Stimulated activated CD8-positive, alpha-beta memory T cell treated with anti-CD3 and anti-CD28 coated beads, Interleukin-4, amount 100 ng/mL, for 24 hours (primary cell): ENCODE measurements around the gene SUPT5H.
A peak's percentile ranks its signal among the peaks of the same experiment; 100 is the strongest.

Experiments
- DNase-seq: peaks from one replicate; pipeline ENCODE4 v3.0.0-alpha.2; 2020; ENCODE audit warnings: low read depth

SUPT5H gene

DNA sequence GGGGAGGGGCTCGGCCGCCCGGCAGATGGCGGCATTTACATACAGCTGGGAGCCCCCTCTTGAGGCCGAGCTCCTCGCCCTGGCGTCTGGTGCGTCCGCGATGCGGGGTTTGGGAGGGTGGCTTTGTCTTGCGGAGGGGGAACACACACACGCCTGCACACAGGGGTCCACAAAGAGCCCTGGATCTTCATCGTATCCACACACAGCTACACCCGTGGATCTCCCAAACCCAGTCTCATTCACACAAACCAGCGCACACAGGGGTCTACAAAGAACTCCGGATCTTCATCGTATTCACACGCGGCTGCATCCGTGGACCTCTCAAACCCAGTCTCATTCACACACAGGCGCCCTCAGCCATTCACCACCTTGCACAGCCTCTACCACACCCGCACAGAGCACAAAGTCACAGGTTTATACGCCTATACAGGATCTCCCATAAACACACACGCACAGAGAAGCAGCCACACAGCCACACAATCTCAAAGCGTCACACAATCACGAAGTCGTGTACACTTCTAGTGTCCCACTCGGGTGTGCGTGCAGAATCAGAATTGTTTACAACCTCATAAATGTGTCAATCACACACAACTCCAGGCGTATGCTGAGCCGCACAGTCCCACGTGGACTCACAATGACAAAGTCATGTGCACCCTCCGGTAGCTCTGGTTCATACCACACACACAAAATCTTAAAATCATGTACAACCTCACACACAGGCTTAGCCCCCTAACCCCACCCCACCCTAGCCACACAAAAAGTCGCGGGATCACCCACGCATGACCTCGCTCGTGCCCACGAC lies 52.8 kb downstream of the SUPT5H start:
- DNase-seq, result no peak

DNA sequence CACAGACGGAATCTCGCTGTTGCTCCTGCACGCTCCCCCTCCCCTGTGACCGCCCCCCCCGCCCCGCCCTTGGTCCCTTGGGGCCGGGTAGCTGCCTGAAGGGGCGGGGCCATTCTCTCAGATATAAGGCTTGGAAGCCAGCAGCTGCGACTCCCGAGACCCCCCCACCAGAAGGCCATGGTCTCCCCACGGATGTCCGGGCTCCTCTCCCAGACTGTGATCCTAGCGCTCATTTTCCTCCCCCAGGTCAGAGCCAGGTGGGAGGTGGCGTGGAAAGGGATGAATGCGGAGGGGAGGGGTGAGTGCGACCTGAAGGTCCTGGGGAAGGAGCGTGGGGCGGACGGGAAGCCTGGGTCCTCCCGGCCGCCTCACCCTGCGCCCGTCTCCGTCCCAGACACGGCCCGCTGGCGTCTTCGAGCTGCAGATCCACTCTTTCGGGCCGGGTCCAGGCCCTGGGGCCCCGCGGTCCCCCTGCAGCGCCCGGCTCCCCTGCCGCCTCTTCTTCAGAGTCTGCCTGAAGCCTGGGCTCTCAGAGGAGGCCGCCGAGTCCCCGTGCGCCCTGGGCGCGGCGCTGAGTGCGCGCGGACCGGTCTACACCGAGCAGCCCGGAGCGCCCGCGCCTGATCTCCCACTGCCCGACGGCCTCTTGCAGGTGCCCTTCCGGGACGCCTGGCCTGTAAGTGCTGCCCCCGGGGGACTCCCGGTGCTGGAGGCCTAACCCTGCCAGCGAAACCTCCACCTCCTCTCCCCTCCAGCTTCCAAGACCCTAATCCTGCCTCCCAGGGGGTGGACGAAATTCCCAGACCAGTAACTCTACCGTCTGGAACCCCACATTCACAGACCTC lies 53.6 kb downstream of the SUPT5H start, which contains the start of gene DLL3:
TSS of gene DLL3 (plus strand) at position 150 of the 845 bp plus-strand sequence. CDS start at position 178, 28 bp downstream.
- DNase-seq, result no peak

DNA sequence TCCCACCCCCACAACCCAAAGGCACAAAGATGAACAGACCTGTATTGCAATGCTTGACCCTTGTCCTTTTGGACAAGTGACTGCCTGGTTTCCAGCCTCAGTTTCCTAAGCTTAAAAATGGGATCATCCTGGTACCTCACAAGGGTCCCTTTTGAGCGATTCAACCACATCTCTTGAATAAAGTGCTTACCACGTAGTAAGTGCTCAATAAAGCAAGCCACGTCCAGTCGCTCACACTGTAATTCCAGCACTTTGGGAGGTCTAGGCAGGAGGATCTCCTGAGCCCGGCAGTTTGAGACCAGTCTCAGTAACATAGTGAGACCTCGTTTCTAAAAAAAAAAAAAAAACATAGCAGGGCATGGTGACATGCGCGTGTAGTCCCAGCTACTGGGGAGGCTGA lies 54.5 kb downstream of the SUPT5H start:
- no peak for DNase-seq

DNA sequence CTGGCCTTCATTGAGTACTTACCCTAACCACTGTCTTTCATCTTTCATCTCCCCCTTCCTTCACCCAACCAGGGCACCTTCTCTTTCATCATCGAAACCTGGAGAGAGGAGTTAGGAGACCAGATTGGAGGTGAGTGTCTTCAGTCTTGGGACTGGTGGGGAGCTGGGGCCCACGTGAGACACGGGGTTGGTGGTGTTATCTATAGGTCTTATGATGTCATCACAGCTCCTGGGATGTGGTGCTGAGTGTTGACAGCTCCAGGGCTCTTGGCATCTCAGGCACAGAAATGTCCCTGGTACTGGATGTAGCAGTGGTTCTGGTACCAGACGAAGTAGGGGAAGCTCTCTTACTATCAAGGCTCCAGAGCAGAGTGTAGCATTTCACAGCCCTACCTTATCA lies 55.2 kb downstream of the SUPT5H start:
- no peak for DNase-seq

DNA sequence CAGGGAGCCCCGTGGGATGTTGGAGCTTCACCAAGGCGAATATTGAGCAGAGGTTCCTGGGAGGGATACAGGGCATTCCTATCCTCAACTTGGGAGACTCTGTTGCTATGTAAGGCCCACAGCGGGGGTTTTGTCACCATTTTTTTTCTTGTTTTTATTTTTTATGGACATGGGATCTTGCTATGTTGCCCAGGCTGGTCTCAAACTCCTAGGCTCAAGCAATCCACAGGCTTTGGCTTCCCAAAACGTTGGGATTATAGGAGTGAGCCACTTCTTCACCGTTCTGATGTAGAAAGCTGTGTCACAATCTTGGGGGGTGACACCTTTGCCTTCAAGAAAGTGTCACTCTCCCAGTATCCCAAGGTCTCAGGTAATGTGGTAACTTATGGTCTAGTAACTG lies 56.0 kb downstream of the SUPT5H start:
- no peak for DNase-seq

DNA sequence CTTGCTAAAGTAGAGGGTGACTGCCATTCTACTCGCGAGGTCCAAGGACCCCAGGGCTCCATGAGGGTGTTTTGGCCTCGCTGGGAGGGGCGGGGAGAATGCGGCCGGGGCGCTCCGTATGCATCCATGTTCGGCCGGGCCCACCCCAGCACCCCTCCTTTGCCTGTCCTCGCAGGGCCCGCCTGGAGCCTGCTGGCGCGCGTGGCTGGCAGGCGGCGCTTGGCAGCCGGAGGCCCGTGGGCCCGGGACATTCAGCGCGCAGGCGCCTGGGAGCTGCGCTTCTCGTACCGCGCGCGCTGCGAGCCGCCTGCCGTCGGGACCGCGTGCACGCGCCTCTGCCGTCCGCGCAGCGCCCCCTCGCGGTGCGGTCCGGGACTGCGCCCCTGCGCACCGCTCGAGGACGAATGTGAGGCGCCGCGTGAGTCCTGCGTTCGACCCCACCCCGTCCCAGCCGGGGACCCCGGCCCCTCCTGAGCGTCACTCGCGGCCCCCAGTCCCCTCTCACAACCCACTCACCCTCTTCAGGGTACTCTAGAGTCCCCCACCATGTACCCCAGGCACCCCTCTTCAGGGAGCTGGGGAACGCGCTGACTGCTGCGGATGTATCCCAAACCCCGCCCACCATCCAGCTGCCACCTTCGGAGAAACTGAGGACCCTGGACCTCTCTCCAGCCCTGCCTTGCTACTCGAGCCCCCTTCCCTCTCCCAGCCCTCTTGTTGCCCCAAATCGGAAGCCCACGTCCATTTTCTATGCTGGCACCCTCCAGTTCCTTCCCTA lies 57.4 kb downstream of the SUPT5H start:
- DNase-seq, result peak; percentile 64

DNA sequence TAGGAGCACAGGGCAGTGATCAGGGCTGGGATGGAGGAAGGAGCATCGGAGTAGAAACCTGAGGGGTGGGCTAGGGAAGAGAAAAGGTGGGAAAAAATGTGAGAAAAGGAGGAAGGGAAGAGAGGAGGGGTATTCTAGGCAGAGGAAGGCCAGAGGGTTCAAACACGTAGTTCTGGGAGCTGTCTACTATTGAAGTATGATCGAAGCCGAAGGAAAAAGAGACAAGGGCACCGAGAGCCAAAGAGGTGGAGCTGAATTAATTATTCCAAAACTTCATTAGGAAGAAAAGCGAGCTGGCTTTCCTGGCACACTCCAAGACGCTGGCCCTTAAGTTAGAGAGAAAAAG lies 61.2 kb downstream of the SUPT5H start:
- no peak for DNase-seq

DNA sequence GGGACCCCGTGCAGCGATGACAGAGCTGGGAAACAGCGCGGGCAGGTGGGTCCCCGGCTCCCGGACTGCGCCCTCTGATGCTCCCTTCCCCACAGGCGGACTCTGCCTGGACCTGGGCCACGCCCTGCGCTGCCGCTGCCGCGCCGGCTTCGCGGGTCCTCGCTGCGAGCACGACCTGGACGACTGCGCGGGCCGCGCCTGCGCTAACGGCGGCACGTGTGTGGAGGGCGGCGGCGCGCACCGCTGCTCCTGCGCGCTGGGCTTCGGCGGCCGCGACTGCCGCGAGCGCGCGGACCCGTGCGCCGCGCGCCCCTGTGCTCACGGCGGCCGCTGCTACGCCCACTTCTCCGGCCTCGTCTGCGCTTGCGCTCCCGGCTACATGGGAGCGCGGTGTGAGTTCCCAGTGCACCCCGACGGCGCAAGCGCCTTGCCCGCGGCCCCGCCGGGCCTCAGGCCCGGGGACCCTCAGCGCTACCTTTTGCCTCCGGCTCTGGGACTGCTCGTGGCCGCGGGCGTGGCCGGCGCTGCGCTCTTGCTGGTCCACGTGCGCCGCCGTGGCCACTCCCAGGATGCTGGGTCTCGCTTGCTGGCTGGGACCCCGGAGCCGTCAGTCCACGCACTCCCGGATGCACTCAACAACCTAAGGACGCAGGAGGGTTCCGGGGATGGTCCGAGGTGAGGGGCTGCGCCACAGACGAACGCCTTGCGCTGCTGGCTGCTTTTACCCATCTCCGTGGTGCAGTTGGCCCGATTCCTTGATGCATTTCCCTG lies 61.7 kb downstream of the SUPT5H start:
- DNase-seq, result peak; percentile 56

DNA sequence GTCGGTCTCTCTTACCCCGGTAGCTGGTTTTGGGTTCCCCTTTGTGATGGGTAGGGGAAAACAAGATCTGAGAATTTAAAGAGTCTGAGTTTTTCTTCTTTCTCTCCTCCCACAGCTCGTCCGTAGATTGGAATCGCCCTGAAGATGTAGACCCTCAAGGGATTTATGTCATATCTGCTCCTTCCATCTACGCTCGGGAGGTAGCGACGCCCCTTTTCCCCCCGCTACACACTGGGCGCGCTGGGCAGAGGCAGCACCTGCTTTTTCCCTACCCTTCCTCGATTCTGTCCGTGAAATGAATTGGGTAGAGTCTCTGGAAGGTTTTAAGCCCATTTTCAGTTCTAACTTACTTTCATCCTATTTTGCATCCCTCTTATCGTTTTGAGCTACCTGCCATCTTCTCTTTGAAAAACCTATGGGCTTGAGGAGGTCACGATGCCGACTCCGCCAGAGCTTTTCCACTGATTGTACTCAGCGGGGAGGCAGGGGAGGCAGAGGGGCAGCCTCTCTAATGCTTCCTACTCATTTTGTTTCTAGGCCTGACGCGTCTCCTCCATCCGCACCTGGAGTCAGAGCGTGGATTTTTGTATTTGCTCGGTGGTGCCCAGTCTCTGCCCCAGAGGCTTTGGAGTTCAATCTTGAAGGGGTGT lies 62.5 kb downstream of the SUPT5H start:
- no peak for DNase-seq

DNA sequence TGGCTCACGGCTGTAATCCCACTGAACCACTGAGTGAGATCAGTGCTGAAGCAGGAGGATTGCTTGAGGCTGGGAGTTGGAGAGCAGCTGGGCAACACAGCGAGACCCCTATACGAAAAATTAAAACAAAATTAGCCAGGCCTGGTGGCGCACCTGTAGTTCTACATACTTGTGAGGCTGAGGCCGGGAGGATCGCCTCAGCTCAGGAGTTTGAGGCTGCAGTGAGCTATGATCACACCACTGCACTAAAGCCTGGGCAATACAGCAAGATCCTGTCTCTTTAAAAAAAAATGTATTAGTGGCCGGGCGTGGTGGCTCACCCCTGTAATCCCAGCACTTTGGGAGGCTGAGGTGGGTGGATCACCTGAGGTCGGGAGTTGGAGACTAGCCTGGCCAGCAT lies 63.2 kb downstream of the SUPT5H start:
- DNase-seq, result no peak

DNA sequence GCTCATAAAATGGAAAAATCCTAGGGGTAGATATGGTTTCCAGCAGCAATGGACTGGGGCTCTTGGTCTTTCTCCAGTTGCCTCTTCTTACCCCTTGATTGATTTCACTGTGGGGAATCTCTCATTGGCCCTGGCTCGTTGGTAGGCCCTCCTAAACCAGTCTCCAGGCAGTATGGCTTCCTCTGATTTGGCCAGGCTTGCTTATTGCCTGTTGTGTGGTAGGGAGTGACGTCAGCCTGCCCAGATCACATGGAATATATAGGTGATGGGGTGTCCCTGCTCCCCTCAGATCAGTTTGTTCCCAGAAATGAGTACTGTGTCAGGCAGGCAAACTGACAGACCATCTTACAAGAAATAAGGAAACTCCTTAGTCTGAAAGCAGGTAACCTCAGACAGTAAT lies 63.9 kb downstream of the SUPT5H start:
- no peak for DNase-seq

DNA sequence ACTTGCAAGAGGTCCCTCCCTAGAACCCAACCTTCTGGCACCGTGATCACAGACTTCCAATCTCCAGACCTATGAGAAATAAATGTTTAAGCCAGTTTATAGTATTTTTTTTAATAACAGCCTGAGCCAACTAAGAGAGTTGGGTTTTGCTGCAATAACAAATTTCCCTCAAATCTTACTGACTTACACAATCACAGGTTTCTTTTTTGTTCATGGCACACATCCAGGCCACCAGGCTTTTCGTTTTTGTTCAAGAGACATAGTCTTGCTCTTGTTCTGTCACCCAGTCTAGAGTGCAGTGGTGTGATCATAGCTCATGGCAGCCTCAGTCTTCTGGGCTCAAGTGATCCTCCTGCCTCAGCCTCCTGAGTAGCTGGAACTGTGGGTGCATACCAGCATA lies 67.6 kb downstream of the SUPT5H start:
- no peak for DNase-seq

DNA sequence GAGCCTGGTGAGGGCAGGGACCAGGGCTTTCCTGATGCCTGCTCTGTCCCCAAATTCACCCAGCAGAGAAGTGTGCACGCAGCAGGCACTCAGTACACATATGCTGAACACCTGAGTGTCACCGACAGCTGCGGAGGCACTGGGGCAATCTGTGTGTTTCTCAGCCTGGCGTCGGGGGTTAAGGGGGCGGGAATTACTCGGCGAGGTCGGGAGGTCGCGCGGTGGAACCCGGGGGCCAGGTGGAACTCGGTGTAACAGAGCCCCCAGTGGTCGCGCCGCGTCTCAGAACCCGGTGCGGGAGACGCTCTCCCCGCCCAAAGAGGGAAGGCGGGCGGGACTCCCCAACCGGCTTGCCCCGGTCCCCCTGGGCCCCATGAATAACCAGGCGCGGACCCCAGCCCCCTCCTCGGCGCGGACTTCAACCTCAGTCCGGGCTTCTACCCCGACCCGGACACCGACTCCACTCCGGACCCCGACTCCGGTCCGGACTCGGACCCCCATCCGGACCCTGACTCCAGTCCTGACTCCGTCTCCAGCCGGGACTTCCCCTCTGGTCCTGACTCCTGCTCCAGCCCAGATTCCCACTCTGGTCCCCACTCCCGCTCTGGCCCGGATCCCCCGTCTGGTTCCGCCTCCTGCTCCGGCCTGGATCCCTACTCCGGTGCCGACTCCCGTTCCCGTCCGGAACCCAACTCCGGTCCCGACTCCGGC lies 69.6 kb downstream of the SUPT5H start, which contains the start of gene SELENOV:
TSS of gene SELENOV (plus strand) at position 300 of the 711 bp plus-strand sequence. CDS start at position 374, 74 bp downstream.
- no peak for DNase-seq

DNA sequence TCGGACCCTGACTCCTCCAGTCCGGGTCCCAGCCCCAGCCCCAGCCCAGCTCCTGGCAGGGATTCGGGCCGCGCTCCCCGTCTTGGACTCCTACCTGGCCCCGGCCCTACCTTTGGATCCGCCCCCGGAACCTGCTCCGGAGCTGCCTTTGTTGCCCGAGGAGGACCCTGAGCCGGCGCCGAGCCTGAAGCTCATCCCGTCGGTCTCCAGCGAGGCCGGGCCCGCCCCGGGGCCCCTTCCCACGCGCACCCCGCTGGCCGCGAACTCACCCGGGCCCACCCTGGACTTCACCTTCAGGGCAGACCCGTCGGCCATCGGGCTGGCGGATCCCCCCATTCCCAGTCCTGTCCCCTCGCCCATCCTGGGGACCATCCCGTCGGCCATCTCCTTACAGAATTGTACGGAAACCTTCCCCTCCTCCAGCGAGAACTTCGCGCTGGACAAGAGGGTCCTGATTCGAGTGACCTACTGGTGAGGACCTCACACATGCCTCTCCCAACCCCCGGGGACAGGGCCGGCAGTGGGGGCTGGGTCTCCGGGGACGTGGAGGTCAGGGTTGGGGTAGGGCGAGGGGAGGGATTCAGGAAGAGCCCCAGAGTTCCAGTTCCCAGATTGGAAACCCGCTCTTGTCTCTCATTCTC lies 70.3 kb downstream of the SUPT5H start:
- DNase-seq, result no peak

DNA sequence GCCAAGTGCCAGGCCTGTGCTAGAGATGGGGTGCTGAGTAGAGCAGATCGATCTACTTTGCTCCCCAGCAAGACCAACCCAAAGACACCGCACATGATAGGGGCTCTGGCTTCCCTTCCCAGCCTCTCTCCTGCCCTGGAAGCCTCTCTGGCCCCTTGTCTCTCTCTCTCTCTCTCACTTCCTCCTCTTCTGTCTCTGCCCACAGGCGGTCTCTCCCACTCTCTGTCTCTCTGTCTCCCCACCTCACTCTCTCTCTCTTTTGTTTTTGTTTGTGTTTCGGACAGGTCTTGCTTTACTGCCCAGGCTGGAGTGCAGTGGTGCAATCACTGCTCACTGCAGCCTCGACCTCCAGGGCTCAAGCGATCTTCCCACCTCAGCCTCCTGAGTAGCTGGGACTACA lies 70.9 kb downstream of the SUPT5H start:
- no peak for DNase-seq

DNA sequence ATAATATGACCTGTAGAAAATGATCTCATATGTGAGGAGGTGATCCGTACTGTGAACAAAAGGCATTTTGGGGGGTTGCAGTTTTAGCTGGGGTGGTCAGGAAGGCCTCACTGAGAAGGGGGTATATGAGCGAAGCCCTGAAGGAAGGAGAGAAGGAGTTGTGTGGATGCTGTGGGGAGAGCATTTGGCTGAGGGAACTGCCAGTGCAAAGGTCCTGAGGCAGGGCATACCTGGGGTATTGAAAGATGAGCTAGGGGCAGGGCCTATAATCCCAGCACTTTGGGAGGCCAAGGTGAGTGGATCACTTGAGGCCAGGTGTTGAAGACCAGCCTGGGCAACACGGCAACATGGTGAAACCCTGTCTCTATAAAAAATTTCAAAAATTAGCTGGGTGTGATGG lies 72.0 kb downstream of the SUPT5H start:
- no peak for DNase-seq

DNA sequence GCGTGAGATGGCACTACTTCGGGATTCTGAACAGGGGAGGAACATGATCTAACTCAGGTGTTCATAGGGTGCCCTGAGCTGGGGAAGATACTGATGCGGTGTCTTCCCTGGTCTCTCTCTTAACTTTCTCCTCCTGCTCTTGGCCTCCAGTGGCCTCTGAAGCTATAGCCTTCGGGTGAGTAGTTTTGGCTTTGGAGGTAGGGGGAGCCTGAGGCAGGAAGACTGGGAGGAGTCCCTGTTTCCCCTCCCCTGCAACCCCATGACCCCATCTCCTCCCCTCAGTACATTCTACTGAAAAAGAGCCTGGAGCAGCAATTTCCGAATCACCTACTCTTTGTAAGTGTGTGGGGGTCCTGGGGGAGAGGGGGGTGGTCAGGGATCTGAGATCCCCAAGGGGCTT lies 73.1 kb downstream of the SUPT5H start:
- no peak for DNase-seq

DNA sequence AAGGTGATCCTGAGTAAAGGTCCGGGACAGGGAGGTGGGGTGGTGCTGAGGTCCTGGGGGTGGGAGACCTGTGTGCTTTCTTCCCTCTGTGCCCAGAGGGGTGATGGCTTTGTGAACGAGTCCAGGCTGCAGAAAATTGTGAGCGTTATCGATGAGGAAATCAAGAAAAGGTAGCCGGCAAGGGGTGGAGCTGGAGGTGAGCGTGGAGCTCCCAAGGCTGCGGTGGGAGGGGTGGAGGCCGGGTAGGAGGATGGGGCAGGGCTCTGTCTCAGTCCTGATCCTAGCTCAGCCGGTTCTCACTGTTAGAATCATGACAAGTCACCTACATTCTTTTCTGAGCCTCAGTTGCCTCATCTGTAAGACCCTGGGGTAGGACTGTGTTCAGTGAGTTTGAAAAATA lies 73.6 kb downstream of the SUPT5H start:
- DNase-seq, result no peak

DNA sequence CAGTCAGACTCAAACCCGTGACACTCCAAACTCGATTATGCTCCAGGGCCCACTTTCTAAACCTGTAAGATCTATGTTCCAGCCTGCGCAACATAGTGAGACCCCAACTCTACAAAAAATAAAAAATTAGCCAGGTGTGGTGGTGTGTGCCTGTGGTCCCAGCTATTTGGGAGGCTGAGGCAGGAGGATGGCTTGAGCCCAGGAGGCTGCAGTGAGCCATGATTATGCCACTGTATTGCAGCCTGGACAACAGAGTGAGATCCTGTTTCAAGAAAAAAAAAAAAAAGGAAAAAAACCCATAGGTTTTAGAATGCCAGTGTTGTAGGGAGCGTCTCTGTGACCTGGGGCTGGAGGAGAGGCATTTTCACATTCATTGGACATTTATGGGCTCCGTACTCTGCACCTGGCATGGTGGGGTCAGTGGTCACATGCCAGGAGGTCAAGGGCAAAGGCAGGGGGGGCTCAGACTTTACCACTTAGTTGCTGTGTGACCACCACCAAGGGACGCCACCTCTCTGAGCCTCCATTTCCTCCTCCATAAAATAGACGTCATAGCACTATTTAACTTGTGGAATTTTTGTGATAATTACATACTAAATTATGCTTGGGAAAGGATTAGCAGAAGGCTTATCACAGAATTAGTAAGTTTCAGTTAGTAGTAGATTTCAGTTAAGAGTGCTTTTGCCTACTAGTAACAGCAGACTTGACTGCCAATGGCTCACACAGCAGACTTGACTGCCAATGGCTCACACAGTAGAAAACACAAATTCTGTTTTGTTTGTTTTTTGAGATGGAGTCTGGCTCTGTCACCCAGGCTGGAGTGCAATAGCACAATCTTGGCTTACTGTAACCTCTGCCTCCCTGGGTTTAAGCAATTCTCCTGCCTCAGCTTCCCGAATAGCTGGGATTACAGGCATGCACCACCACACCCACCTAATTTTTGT lies 75.4 kb downstream of the SUPT5H start:
- DNase-seq, result no peak
